NCI-H226 (cell line): ENCODE results near the gene SEC22A.

ENCODE experiments used
- DNase-seq: peaks from one replicate; pipeline ENCODE4 v3.0.0-alpha.2; 2015

Gene SEC22A

DNA sequence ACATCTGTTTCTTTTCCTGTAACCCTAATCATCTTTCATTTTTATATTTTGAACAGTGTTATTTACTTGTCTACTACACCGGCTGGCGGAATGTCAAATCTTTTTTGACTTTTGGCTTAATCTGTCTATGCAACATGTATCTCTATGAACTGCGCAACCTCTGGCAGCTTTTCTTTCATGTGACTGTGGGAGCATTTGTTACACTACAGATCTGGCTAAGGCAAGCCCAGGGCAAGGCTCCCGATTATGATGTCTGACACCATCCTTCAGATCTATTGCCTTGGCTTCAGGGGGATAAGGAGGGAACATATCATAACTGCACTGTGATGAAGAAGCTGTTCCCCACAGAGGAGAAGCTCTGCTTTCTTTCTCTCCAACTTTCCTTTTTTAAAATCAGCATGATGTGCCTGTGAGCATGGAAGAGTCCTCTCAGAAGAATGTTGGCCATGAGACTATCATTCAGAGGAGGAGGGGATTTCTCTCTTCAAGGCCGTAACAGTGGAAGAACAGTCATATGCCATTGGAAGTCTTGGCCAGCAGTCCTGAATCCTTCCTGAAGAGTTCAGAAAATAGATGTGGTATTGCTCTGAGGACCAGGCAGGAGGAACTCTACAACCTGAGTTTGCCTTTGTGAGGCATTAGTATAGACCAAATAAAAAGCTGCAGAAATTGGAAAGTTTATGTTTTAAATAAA, 69.9 kb downstream of the SEC22A start:
- DNase-seq: no peak

DNA sequence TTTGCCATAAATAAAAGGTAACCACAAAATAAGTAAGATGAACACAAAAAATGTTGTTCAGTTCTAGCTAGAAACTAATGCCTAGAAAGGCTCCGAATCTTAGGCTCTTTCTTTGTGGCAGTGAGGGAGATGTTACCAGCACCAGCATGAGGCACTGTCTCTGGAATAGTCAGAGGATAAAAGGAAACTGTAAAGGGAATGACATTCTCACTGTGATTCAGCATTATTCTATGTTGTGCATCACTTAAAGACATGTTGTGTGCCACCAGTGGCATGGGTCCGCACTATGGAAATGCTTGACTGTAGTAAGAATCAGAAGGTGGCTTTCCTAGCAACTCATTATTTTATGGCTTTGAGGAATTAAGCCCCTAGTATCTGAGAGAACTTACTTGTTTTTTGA, 70.8 kb downstream of the SEC22A start:
- DNase-seq: peak; percentile 11

DNA sequence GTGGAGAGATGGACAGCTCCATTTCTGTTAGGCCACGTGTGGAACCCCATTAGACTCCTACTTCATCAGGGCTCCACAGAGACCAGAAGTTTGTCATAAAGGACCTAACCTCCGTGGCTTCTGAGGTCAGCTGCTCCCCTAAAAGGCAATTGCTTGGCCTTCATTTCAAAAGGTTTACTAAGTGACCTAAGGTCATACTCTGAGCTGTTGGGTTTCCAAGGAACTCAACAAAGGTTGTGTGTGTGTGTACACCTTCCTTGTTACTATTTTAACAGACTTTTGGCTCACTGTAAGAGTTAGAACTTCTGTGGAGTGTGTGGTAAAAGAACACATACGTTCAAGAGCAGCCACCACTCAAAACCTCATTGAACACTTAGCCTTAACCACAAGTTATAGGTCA, 73.9 kb downstream of the SEC22A start:
- DNase-seq: no peak

DNA sequence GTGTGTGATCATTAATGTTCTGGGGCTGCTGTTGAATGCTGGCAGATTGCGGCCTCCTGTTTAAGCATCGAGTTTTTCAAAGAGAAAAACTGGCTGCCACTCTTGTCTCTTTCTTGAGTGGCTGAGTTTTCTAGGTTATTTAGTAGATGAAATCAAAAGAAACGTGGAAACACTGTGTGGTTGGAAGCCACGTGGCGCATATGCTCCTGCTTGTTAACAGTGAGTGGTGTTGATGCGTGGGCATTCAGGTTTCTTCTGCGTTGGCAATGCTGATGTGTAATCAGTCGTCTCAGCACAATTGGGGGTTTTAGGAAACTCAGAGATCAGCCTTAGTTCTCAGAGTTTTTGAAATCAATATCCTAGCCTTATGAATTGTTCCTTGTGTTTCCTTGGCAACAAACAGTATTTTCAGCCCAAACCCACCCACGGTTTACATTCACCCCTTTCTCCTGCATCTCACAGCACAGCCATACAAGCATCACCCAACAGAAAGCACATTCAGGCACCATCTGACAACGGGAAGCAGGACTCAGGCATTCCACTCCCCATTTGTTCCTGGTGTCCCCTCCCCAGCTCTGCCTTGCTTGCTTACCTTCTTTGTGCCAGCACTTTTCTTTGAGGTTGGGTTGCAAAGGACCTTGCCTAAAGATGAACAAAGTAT, 74.7 kb downstream of the SEC22A start:
- no peak for DNase-seq

DNA sequence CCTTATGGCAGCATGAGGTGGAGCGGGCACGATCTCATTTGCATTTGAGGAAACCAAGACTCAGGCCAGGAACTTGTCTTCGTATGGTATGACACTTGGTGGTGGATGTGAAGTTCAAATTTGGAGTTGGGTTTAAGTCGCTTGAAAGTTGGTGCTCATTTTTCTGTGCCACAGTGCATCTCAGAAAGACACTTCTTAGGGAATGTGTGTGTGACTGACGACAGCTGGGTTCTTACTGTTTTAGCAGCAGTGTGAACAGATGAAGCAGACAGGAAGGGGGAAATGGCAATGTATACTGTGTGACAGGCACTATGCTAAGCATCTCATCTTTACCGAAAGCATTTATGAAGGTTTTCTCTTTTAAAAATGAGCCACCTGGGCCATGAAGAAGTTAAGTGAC, 75.4 kb downstream of the SEC22A start:
- no peak for DNase-seq

DNA sequence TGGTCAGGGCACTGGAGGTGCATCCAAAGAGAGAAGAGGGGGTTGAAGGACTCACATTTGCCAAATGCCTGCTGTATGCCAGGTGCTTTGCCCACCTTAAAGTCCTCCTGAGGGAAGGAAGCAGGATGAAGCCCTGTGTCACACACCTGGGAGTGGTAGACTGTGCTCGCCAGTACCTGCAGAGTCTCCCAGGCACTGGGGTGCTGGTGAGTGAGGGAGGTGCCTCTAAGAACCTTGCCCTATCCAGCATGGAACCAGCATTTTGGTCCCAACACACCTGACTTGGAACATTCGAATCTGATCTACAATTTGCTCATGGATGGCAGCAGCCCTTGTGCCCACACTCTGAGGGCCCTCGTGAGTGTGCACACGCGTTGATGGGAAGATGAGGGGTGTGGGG, 76.7 kb downstream of the SEC22A start:
- no peak for DNase-seq

DNA sequence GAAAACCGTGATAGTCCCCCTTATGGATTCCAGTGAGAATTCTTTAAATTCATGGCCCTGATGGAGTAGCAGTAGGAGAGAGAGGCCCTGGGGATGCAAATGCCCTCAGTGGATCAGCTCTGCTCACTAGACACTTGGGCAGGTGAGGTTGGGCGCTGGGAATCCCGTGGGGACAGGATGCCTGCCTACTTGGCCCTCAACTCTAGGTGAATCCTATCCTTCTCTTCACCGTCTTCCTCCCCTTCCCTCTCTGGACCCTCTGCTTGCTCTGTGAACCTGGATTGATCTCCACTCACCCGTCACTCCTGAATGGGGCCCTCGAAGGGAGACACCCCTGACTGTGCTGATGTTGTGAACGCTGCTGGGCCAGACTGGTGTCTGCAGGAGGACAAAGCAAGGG, 77.4 kb downstream of the SEC22A start:
- DNase-seq: no peak

DNA sequence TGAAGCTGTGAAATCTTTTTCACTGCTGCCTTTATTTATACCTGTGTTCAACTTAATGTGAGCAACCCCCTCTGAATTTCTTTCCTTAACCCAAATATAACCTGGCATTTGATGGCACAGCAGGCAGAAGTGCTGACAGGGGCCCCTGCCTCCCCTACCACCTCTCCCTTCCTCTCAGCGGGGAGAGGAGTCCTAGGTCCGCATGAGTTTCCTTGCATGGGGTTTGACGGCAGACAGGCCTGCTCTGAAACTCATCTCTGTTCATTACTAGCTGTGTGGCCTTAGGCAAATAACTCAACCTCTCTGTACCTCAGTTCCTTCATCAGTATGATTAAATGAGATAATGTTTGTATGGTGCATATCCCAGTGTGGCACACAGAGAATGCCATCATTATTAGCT, 79.7 kb downstream of the SEC22A start:
- no peak for DNase-seq

DNA sequence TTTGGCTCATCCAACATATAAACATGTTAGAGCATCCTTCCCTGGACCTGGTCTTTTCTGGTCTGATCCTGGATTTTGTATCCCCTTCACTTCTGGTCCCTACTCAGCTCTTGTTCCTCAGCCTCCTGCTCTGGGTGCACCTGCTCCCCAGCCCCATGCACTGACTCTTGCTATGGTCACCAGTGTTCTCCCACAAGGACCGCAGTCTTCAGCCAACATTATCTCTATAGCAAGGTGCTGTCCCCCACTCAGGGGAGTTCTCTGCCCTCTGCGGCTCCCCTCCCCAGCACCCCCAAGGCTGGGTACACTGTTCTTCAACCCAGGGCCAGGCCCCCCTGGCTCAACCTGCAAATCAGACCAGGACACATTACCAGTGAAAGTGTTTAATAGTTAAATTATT, 80.2 kb downstream of the SEC22A start:
- DNase-seq: no peak

DNA sequence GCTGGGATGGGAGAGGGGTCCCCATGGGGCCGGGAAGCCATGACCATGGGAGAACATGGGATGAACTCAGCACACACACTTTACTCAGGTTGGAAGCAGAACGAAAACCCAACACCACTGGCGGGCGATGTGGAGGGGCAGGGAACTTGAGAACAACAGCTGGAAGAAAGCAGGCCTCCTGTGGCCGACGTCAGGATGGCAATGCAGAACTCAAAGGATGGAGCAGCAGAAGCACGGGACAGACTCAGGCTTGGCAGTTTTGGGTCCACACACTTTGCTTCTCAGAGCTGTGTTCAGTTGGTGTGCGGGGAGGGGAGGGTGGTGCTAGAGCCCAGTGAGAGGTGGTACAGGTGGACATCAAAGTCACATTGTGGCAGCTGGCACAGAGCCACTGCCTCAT, 80.7 kb downstream of the SEC22A start:
- no peak for DNase-seq

DNA sequence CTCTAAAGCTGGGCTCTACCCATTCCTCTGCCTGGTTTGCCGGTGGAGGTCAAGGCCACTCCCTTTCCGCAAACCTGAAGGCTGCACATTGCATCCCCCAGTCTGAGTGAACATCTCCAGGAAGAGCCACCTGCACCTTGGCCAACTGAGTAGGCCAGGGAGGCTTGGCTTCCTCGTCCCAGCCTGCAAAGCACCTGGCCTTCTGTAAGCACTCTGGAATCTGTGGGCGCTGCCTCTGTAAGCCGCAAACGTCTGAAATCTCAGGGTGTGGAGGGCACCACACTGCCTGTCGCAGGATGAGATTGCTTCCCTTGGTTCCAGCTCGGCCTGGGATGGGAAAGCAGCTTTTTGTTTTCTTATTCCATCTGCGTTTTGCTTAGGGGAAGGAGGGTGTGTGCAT, 81.3 kb downstream of the SEC22A start:
- DNase-seq: no peak

DNA sequence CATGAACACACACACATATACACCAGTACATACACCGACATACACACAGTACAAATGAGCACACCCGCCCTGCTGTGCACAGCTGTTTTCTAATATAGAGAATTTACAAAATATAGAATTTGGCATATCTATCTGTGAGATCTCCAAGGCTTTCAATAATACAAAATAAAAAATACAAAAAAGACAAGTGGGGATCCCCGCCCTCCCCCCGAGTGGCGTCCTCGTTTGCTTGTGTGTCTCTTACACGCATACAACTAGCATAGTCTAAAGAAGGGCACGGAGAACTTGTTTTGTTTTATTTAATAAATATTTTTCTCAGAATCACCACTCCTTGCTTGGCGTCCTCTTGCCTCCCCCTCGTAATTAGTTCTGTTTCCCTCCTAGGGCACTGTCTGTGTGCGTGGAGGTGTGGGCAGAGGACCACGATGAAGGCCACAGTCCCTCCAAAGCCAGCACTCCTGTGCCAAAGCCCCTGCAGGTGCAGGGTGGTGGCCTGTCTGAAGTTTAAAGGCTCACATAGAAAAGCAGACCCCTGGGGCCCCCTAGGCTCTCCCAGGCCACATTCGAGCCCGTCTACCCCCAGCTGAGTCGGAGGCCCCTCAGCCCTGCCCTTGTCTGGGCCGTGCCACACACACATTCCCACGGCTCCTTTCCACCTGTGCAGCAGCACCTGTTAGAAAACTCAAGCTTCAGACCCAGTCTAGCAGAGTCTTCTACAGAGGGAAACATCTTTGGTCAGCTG, 82.1 kb downstream of the SEC22A start:
- DNase-seq: no peak

DNA sequence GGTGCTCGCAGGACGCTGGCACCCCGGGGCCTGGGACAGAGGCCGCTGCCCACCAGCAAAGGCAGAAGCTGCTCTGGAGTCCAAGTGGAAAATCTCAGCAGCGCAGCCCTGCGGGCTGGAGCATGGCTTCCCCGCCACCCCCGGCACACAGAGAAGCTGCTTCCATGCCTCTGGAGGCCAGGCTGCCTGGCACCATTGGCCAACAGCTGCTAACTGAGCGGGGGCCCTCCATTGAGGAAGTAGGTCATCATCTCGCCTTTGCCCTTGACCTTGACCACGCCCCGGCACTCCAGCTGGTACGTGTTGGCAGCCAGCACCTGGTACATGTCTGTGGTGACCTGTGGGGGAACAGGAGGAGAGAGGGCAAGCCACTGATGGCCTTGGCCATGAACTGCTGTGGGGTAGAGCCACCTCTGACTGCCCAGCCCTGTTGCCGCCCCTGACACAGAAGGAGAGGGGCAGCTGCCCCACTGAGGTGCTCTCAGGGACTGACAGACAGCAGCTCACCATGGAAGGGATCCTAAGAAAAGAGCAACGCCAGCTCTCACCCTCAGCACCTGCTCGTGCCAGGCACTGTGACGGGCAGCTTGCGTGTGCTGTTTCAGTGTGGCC, 82.8 kb downstream of the SEC22A start:
- no peak for DNase-seq

DNA sequence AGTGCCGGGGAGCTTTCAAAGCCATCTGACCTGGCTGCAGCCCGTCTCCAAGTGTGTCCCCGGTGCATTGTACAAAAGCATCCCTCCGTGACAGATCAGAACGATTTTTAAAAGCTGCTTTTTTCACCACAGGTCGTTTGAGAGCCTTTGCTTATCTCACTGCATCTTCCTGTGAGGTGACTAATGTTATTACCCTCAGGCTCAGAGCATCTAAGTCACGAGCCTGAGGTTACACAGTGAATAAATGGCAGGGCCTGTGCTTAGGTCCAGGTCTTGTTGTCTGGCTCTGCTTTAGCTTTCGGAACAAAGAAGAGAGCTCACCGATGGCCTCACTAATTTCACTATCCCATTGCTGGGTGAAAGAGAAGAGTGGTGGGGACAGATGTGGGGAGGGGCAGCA, 83.3 kb downstream of the SEC22A start:
- no peak for DNase-seq

DNA sequence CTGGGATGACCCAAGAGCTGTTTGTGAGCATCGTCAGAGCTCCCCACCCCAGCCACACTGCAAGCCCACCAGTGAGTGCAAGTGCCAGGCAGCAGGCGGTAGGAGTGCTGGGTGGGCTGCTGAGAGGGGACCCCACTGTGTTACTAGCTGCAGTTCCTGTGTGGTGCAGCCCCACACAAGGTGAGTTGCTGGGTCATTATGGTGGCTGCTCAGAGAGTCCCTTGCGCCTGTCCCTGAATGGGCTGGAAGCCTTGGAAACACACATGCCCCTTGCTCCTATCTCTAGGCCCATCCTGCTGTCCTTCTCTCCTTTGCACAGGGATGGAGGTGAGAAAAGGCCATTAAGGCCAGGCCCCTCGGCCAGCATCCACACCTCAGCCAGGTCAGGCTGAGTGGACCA, 83.7 kb downstream of the SEC22A start:
- DNase-seq: no peak

DNA sequence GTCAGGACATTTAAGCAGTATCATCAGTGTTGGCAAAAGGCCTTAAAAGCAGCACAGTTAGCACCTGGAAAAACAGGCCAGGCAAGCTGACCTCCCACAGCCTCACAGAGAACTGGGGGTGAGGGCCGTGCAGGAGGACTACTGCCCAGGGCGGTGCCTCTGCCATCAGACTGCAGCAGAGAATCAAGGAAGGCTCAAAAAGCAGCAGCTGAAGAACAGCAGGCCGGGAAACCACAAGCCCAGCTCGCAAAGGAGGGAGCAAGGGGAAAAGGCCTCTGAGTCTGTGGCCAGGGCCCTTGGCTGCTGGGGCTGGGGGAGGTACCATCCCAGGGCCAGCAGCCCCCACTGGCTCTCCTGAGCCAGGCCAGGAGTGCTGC, 84.2 kb downstream of the SEC22A start:
- no peak for DNase-seq

DNA sequence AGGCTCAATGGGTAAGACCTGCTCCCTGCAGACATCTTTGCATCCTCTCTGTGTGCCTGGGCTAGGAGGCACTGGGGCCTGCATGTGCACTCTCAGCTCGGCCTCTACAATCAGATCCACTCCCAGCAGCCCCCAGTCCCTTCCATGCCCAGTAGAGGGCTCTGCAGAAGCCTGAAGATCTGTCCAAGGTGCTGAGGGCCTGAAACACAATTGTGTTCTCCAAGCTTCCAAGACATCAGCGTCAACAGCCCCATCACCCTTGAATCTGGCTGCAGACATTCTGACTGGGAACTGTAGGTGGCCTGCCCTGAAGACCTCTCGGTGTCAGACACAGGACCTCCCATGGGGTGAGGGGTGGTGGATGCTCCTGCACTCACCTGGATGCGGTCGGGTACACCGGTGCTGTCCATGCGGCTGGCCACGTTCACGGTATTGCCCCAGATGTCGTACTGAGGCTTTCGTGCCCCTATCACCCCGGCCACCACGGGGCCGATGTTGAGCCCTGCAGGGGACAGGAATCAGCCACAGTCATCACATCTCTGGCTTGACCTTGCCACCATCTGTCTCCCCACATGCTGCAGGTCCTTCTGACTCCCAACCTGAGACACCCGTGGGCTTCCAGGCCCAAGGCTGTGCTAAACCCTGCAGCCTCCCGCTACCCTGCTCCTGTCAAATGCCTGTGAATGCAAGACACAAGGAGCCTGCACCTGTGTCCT, 84.7 kb downstream of the SEC22A start:
- DNase-seq: peak; percentile 48

DNA sequence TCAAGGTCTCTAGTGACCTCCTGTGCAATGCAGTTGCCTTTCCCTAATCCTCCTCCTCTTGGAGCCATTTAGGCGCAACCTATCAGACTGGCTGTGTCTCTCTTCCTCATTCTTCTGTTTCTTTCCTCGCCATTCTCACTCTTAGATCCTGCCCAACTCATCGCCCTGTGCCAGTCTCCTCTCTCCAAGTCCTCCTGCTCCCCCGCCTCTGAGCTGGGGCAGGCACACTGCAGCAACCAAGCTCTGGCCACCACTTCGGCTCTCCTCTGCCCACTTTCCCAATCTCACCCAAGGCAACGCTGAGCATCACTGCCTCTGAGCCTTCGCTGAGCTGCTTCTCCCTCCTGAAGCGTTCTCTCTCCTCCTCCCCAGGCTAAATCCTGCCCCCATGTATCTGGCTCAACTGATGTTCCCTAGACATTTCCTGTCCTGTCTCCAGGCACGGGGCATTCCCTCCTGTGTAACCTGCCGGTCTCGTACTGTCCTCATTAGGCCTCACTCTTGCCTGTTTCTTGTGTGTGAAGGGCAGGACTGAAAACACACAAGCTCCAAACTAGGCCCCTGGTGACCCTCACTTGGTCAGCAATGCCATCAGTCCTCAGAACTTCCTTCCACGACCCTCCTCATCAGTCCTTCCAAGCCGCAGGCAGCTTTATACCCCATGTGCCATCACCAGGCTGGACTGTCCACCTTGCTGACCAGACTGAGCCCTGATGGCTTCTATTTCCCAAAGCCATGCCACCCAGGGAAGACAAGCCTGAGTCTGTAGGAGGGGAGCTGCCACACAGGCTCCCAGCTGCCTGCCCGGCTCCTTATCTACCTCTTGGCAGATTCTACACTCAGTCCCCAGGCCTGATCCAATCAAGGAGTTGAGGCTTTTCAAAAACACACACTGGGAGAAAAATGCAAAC, 85.6 kb downstream of the SEC22A start:
- no peak for DNase-seq

DNA sequence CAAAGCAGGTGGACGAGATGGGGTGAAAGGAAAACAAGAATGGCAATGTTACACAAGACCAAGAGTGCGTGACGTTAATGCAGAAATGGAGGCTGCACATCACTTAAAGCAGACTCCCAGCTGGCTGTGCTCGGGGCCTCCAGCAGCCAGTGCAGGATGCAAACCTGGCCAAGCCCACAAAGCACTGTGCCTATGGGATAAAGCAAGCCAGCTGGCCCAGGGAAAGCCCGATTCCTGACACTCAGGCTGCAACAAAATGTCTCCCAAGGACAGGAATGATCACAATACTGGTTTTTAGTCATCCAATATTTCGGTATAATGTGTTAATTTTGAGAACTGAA, 86.2 kb downstream of the SEC22A start:
- no peak for DNase-seq

DNA sequence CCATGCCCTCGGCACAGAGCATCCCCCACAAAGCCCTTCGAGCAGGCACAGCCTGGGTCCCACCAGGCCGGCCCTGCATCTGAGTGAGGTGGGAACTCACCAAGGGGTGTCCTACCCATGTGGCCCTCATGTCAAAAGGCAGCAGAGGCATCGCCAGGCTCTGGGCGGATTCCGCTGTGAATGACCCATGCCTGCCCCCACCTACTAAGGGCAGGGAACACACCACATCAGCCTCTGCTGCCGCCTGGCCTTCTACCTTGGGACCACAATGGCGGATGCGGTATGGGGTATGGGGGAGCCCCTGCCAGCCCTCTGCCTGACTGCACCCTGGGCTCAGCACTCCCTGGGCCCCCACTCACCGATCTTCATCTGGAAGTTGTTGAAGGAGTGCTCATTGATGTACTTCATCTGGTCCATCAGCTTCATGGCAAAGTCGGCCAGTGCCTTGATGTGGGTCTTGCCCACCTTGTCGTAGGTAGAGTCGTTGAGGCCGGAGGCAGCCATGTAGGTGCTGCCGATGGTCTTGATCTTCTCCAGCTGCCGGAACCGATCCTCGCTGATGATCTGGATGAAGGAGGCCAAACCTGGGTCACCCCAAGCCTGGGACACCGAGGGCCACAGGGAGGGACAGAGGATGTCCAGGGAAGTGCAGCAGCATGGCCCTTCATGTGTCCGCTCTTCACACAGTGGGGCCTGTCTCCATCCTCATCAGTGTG, 87.8 kb downstream of the SEC22A start:
- no peak for DNase-seq

DNA sequence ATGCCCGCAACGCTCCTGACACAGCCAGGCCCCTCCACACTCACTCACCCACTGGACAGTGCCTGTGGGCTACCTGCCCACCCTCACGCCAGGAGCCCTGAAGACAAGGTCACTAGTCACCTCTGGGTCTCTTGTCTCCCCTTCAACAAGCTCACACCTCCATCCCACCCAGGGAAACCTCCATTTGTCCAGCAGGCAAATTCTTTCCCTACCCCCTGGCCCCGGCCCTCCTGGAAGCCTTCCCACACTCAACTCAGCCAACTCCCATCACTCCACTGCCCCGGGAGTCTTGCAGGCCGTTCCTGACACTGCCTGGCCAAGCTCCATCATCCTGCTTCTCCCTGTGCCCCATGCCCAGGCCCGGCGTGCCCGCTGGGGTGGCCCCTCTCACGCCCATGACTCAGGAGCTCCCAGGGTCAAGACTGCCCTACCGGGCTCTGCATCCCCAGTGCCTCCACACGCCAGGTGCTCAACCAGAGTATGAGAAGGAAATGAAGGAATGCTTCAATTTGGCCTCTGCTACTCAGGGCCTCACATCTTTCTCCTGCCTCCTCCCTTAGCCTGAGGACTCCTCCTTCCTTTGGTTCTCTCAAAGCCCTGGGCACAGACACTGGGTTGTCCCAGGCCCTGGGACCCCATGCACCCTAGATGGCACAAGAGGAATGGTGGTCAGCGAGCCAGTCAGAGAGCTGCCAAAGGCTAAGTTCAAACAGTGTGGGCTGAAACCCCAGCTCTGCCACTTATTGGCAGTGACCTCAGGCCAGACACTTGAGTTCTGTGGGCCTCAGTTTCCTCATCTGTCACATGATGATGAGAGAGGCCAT, 88.6 kb downstream of the SEC22A start:
- DNase-seq: no peak
